LHCN-M2 (cell line): Measurements from ENCODE around the gene FMNL2. TPM values are rescaled to one million over a fixed set of nuclear protein-coding genes. Genes with fewer than 3 reads are reported as not detected.
A peak's percentile ranks its signal among the peaks of the same experiment; 100 is the strongest.
"Not testable (repeated sequence)": the region's sequence is repeated elsewhere in the genome, so short reads cannot be mapped to it uniquely, and the experiment has no call there.

Experiments
- DNase-seq: peaks from one replicate; pipeline ENCODE4 v3.0.0-alpha.2; 2012; ENCODE audit warnings: low read depth
- polyA plus RNA-seq: library from polyadenylated mRNA; unstranded; fragments of >200 nt; gene quantifications from one replicate; pipeline ENCODE4 v1.2.1, GENCODE V29; 2012; ENCODE audit warnings: missing spikeins
- total RNA-seq: library from RNA; depleted of rRNA; stranded (reverse); fragments of >200 nt; gene quantifications from 2 replicates; pipeline ENCODE4 v1.2.3, GENCODE V29; 2014; rRNA removed

Gene FMNL2
- 11.6 and 12.2 TPM in 2 replicates for total RNA-seq
- 2.9 TPM for polyA plus RNA-seq

DNA sequence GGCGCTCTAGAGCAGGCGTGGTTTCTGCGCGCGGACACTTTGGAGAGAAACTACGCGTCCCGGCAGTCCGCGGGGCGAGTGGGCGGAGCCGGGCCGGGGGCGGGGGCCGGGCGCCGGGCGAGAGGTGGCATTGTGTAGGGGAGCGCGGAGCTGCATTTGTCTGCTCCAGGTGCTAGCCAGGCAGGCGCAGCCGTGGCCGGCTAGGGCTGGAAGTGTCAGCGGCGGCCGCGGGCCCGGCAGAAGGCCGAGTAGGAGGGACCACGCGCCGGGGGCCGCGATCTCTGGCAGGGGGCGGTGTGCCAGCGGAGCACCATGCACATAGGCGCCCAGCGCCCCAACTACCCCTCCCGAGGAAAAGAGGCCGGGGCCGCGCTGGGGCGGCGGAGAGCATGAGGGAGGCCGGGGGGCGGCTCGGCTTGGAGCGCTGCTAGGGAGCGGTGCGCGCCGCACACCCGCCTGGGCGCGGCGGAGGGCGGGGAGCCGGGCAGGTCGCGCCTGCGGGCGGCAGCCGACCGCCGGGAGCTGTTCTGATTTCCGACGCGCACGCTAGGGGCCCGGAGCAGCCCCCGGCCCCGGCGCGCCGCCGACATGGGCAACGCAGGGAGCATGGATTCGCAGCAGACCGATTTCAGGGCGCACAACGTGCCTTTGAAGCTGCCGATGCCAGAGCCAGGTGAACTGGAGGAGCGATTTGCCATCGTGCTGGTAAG lies at the start of gene FMNL2:
TSS of gene FMNL2 (plus strand) at position 159 of the 710 bp plus-strand sequence.
- DNase-seq, result peak; percentile 77

GRCh38 chr2:152292991-152293390 lies 42.0 kb upstream of the FMNL2 start:
- DNase-seq, result no peak

DNA sequence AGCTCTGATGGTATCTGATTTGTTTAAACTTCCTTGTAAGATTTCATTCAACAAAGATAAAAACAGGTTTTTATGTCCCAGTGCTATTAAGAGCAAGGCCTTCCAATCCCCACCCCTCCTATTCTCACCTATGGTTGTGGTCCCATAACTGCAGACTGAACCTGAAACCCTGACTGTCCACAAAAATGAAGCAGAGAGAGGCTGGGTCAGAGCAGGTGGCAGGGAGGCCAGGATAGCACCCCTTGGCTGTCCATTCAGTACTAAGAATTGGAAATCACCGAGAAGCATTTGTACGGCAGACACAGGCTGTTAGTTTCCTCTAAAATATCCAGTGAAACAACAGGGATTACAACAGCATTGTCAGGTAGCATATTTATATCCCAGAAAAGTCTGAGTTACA lies 37.3 kb upstream of the FMNL2 start:
- no peak for DNase-seq

DNA sequence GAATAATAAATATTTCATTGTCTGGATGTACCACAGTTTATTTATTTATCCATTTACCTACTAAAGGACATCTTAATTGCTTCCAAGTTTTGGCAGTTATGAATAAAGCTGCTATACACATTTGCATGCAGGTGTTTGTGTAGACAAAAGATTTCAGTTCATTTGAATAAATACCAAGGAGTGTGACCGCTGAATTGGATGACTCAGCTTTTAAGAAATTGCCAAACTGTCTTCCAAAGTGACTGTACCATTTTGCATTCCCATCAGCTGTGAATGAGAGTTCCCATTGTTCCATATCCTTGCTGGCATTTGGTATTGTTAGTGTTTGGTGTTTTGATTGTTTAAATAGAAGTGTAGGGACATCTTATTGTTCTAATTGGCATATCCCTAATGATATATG lies 36.2 kb upstream of the FMNL2 start:
- DNase-seq, result peak; percentile 35

DNA sequence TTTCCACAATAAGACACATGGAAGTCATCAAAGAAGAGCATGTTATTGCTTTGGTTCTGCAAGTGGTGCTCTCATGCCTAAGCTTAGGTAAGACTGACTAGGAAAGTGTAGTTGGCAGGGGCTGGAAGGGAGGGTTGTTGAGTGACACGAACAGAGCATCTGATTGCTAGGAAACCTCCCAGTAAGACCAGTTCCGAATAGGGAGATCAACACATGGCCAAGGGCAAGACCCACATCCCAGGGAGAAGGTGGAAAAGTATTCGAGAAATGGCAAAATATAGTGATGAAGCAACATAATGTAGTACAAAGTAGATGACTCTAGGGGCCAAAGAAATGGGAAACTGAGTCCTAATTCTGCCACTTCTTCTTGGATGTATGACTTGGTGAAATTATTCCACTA lies 33.8 kb upstream of the FMNL2 start:
- DNase-seq, result no peak

- no peak for DNase-seq
These were observed 31.0 kb upstream of the FMNL2 start for GRCh38 chr2:152303951-152304350.

DNA sequence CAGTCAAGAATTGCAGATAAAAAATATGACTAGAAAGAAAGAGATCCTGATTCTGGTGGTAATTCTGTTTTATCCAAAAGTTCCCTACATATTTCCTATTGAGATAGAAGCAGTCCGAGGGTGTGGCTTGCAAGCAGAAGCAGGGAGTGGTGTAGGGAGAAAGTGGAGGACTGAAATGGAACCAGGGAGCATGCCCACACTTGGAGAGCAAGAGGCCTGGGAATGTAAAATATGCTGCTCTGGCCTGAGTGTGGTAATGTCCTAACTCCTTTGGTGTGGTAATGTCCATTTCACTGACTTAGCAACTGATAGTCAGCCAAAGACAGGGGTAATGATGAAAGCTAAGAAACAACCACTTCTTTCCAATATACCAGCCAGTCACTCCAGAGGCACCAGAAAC lies 30.1 kb upstream of the FMNL2 start:
- no peak for DNase-seq

DNA sequence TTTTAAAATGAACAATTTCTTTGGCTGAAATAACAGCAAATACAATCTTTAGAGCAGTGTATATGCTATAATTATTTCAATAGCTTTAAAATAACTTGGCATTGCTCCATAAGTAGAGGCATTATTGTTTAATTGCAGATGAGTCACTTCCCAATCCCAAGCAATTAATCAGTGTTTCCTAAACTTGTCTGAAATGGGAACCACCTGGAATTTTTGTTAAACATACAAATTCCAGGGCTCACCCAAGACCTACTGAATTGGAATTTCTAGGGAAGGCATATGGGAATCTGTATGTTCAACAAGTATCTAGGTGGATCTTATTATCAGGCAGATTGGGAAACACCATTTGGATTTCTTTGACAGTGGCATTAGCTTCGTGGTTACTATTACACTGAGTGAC lies 27.1 kb upstream of the FMNL2 start:
- DNase-seq, result no peak

- no peak for DNase-seq
These were observed 25.4 kb upstream of the FMNL2 start for GRCh38 chr2:152309352-152310214.

DNA sequence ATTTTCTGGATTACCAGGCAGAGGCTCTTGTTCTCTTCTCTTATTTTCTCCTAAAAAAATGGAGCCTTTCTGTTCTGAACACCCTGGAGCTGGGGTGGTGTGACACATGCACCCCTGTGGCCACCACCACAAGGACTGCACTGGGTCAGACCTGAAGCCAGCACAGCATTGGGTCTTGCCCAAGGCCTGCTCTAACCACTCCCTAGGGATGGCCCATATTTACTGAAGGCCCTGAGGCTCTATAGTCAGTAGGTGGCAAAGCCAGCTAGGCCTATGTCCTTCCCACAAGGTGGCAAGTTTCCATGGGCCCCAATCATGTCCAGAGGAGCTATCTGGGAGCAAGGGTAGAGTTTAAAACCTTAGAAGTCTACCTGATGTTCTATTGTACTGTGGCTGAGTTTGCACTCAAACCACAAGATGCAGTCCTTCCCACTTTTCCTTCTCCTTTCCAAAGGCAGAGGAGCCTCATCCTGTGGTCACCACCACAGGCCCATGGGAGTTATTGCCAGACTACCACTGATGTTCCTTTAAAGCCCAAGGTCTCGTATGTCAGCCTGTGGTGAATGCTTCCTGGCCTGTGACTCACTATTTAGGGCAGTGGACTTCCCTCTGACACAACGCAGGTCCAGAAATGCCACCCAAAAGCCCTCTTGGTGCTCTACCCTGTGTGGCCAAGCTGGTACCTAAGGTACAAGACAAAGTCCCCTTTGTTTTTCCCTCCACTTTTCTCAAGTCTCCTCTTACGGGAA lies 15.0 kb upstream of the FMNL2 start:
- peak; percentile 80 for DNase-seq

- DNase-seq, result no peak
These were observed 14.2 kb upstream of the FMNL2 start for GRCh38 chr2:152320814-152321213.

GRCh38 chr2:152322222-152322621 lies 12.8 kb upstream of the FMNL2 start:
- no peak for DNase-seq

DNA sequence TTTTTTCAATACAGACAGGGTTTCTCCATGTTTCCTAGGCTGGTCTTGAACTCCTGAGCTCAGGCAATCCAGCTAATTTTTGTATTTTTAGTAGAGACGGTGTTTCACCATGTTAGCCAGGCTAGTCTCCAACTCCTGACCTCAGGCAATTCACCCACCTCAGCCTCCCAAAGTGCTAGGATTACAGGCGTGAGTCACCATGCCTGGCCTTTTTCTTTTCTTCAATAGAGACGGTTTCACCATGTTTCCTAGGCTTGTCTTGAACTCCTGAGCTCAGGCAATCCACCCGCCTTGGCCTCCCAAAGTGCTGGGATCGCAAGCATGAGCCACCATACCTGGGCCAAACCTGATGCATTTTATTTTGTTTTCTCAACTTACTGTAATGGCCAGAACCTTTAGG lies 9.8 kb upstream of the FMNL2 start:
- not testable (repeated sequence) for DNase-seq

- DNase-seq, result no peak
These were observed 8.3 kb upstream of the FMNL2 start for GRCh38 chr2:152326710-152327109.

DNA sequence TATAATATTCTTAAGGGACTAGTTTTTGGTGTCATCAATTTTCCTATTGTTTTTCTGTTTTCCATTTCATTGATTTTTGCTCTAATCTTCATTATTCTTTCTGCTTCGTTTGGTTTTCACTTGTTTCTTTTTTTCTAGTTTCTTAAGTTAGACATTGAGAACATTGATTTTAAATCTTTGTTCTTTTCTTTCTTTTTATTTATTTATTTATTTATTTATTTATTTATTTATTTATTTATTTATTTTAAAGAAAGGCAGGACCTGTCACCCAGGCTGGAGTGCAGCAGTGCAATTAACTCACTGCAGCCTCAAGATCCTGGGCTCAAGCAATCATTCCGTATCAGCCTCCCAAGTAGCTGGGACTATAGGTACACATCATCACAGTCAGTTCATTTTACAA lies 7.0 kb upstream of the FMNL2 start:
- DNase-seq, result no peak

GRCh38 chr2:152330235-152330866 lies 4.6 kb upstream of the FMNL2 start:
- DNase-seq, result no peak

- no peak for DNase-seq
These were observed 316 bp upstream of the FMNL2 start for GRCh38 chr2:152334701-152335015.

DNA sequence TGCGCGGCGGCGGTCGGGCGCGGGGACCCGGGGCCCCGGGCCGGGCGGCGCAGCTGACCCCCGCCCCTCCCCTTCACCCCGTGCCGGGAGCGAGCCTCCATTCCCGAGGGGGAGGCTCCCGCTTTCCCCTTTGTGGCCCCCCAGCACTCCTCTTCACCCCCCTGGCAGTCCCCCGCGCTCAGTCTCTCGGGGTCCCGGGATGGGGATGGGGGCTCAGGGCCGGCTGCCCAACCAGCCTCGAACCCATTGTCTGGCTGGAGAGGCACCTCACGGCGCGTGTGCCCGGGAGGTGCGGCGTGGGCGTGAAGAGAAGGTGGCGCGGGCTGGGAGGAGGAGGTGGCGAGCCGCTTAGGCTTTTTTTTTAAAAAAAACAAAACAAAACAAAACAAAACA lies 748 bp downstream of the FMNL2 start:
- no peak for DNase-seq

GRCh38 chr2:152336119-152336853 lies 1.3 kb downstream of the FMNL2 start:
- peak; percentile 34 for DNase-seq

DNA sequence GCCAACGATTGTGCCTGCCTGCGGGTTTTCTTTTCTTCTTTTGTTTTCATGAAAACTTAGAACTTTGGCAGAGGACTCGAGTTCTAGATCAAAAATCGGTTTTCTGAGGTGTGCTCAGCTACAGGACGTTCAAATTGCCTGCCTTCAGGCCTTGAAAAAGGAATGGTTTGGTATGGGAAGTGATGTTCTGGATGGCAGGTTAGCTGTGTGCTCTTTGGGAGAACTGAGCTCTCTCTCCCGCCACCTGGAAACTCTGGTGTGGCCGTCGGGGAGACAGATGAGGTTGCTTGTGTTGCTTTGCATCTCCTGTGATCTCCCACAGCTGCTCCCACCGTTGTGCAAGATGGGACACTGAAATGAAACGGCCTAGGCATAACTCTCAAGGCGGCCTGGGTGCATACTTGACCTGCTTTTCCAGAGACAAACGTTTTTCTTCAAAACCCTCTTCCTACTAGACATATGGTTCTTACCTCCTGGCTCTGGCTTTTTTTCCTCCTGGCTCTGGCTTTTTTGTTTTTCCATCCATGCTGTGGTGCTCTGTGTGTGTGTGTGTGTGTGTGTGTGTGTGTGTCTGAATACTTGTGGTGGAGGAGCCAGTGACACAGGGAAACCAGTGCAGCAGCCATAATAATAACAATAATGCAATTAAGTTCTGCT lies 2.0 kb downstream of the FMNL2 start:
- peak; percentile 29 for DNase-seq

- no peak for DNase-seq
These were observed 2.5 kb downstream of the FMNL2 start for GRCh38 chr2:152337511-152337903.
